ENCODE measurements around the gene SRL.

GRCh38 chr16:4213737-4214136, 28.1 kb downstream of the SRL start:
- TF ChIP-seq CTCF (IDR thresholded peaks at IDR 0.05; ENCODE audit: low read length) = no peak
- no peak for TF ChIP-seq EZH2 (optimal IDR thresholded peaks at IDR 0.05; ENCODE audit: low read depth, low read length)

Data from MM.1S (cell line).